Stimulated activated CD8-positive, alpha-beta memory T cell treated with anti-CD3 and anti-CD28 coated beads, Interleukin-7, amount 100 ng/mL, for 24 hours (primary cell): Measurements from ENCODE around the gene KIRREL3.

Source experiments
- DNase-seq: peaks from one replicate; pipeline ENCODE4 v3.0.0-alpha.2; 2020; ENCODE audit warnings: low read depth

KIRREL3 gene

GRCh38 chr11:126710804-126711399, 289.7 kb downstream of the KIRREL3 start:
- DNase-seq, result no peak

- DNase-seq, result no peak
Observed at GRCh38 chr11:126707498-126707897, 293.1 kb downstream of the KIRREL3 start.

GRCh38 chr11:126704096-126704495, 296.5 kb downstream of the KIRREL3 start:
- DNase-seq, result no peak

- DNase-seq, result no peak
Observed at GRCh38 chr11:126703662-126704061, 296.9 kb downstream of the KIRREL3 start.

- DNase-seq, result no peak
Observed at GRCh38 chr11:126702987-126703386, 297.6 kb downstream of the KIRREL3 start.

GRCh38 chr11:126702165-126702720, 298.3 kb downstream of the KIRREL3 start:
- DNase-seq, result no peak

GRCh38 chr11:126701520-126701897, 299.1 kb downstream of the KIRREL3 start:
- no peak for DNase-seq

GRCh38 chr11:126700768-126701519, 299.6 kb downstream of the KIRREL3 start:
- no peak for DNase-seq

GRCh38 chr11:126698576-126698975, 302.0 kb downstream of the KIRREL3 start:
- DNase-seq, result no peak

- no peak for DNase-seq
Observed at GRCh38 chr11:126697936-126698335, 302.6 kb downstream of the KIRREL3 start.

- no peak for DNase-seq
Observed at GRCh38 chr11:126696982-126697381, 303.6 kb downstream of the KIRREL3 start.

GRCh38 chr11:126695293-126695692, 305.3 kb downstream of the KIRREL3 start:
- DNase-seq, result no peak

GRCh38 chr11:126694065-126694625, 306.4 kb downstream of the KIRREL3 start:
- DNase-seq, result no peak

GRCh38 chr11:126687477-126687876, 313.1 kb downstream of the KIRREL3 start:
- no peak for DNase-seq

GRCh38 chr11:126686938-126687337, 313.6 kb downstream of the KIRREL3 start:
- no peak for DNase-seq

GRCh38 chr11:126683766-126684728, 316.5 kb downstream of the KIRREL3 start:
- DNase-seq, result no peak

- DNase-seq, result no peak
Observed at GRCh38 chr11:126682590-126682989, 318.0 kb downstream of the KIRREL3 start.

- DNase-seq, result no peak
Observed at GRCh38 chr11:126680700-126681099, 319.9 kb downstream of the KIRREL3 start.

GRCh38 chr11:126680131-126680530, 320.4 kb downstream of the KIRREL3 start:
- no peak for DNase-seq

- no peak for DNase-seq
Observed at GRCh38 chr11:126679033-126679432, 321.5 kb downstream of the KIRREL3 start.

GRCh38 chr11:126676536-126676935, 324.0 kb downstream of the KIRREL3 start:
- no peak for DNase-seq

GRCh38 chr11:126673319-126673718, 327.3 kb downstream of the KIRREL3 start:
- DNase-seq, result no peak
